HG02840 (cell line): ENCODE measurements around the gene ABRACL.
A peak's percentile ranks its signal among the peaks of the same experiment; 100 is the strongest.
"Not testable (repeated sequence)": the region's sequence is repeated elsewhere in the genome, so short reads cannot be mapped to it uniquely, and the experiment has no call there.

Experiments
- ATAC-seq: cut with Tn5 transposase; IDR thresholded peaks from one replicate; pipeline ENCODE4 v1.9.1; 2021; ENCODE audit warnings: mild to moderate bottlenecking, moderate library complexity, moderate number of reproducible peaks; ENCODE audit not compliant: unreplicated experiment, low FRiP score

Gene ABRACL

GRCh38 chr6:139028658-139029469, at the start of gene ABRACL:
TSS of gene ABRACL (plus strand) at chr6:139028745. CDS start at chr6:139034161, 5,416 bp downstream.
- ATAC-seq: peak; percentile 56

- no peak for ATAC-seq
Measured at GRCh38 chr6:138979365-138979764, 49.2 kb upstream of the ABRACL start.

- ATAC-seq: no peak
Measured at GRCh38 chr6:138979813-138980668, 48.5 kb upstream of the ABRACL start.

- ATAC-seq: no peak
Measured at GRCh38 chr6:138981416-138981815, 47.1 kb upstream of the ABRACL start.

- ATAC-seq: no peak
Measured at GRCh38 chr6:138986578-138986977, 42.0 kb upstream of the ABRACL start.

GRCh38 chr6:138987080-138987642, 41.4 kb upstream of the ABRACL start:
- ATAC-seq: peak; percentile 2

GRCh38 chr6:138987643-138988468, 40.7 kb upstream of the ABRACL start, which contains the start of gene REPS1:
TSS of gene REPS1 (minus strand) at chr6:138988253. CDS start at chr6:138987682, 571 bp downstream.
- ATAC-seq: peak; percentile 94

GRCh38 chr6:138988469-138988834, 40.1 kb upstream of the ABRACL start:
- peak; percentile 8 for ATAC-seq

GRCh38 chr6:138989098-138989983, 39.2 kb upstream of the ABRACL start:
- no peak for ATAC-seq

GRCh38 chr6:138991206-138991605, 37.3 kb upstream of the ABRACL start:
- ATAC-seq: no peak

GRCh38 chr6:138992965-138993364, 35.6 kb upstream of the ABRACL start:
- ATAC-seq: not testable (repeated sequence)

- ATAC-seq: not testable (repeated sequence)
Measured at GRCh38 chr6:138993410-138993809, 35.1 kb upstream of the ABRACL start.

GRCh38 chr6:138996524-138996923, 32.0 kb upstream of the ABRACL start:
- no peak for ATAC-seq

- ATAC-seq: no peak
Measured at GRCh38 chr6:138997136-138997535, 31.4 kb upstream of the ABRACL start.

GRCh38 chr6:138999949-139000725, 28.4 kb upstream of the ABRACL start:
- ATAC-seq: no peak

GRCh38 chr6:139003751-139004150, 24.8 kb upstream of the ABRACL start:
- ATAC-seq: no peak

- no peak for ATAC-seq
Measured at GRCh38 chr6:139006477-139006876, 22.1 kb upstream of the ABRACL start.

GRCh38 chr6:139007428-139007827, 21.1 kb upstream of the ABRACL start:
- ATAC-seq: no peak
